Stomach (tissue), 9 donors: ENCODE results near the gene MS4A6A. TPM values are rescaled to one million over a fixed set of nuclear protein-coding genes. Genes with fewer than 3 reads are reported as not detected.
"Not testable (repeated sequence)": the region's sequence is repeated elsewhere in the genome, so short reads cannot be mapped to it uniquely, and the experiment has no call there.

Source experiments
- DNase-seq, 2 donors: peaks; one replicate each; pipeline versions ENCODE4 v3.0.0 to v3.0.0-alpha.2; 2013 to 2019
- H3K27ac ChIP-seq, 5 donors: fragments of 200-600 bp in 4 of 5; sonication (generic) in 4 of 5; one replicate each; pipeline ENCODE4 v1.5.1; 2013 to 2019; ENCODE audit warnings: mild to moderate bottlenecking in 1 of 5, moderate library complexity in 1 of 5
- H3K27me3 ChIP-seq, 3 donors: fragments of 200-600 bp; sonication (generic); one replicate each; pipeline ENCODE4 v1.5.1; 2017 to 2019; ENCODE audit warnings: mixed run types in 1 of 3
- H3K36me3 ChIP-seq, 4 donors: fragments of 200-600 bp; sonication (generic); 1 replicate in 3 of 4; 2 replicates in 1 of 4; pipeline ENCODE4 v1.5.1; 2016 to 2019
- H3K4me1 ChIP-seq, 4 donors: fragments of 200-600 bp; sonication (generic); one replicate each; pipeline ENCODE4 v1.5.1; 2016 to 2019
- H3K4me3 ChIP-seq, 4 donors: fragments of 200-600 bp; sonication (generic) in 3 of 4; one replicate each; pipeline ENCODE4 v1.5.1; 2016 to 2019; ENCODE audit warnings: mild to moderate bottlenecking in 1 of 4
- H3K9me3 ChIP-seq, 4 donors: fragments of 200-600 bp; sonication (generic); one replicate each; pipeline ENCODE4 v1.5.1; 2016 to 2019
- CTCF ChIP-seq, 7 experiments: fragments of 450-650 bp in 4 of 7; fragments of 200-600 bp in 3 of 7; sonication (generic) in 3 of 7; IDR thresholded peaks; one replicate each; pipeline ENCODE4 v1.5.1; 2016 to 2019; ENCODE audit warnings: antibody characterized with exemption in 7 of 7, control low read depth in 2 of 7, mild to moderate bottlenecking in 1 of 7
- EP300 ChIP-seq: sonication (generic); formaldehyde crosslinking; IDR thresholded peaks from one replicate; pipeline ENCODE4 v1.6.1; 2017; ENCODE audit warnings: antibody characterized with exemption
- POLR2A ChIP-seq, 4 donors: fragments of 450-650 bp; IDR thresholded peaks; one replicate each; pipeline ENCODE4 v1.6.1; 2016; ENCODE audit warnings: antibody characterized with exemption in 4 of 4, control low read depth in 2 of 4, mild to moderate bottlenecking in 1 of 4, moderate library complexity in 1 of 4
- POLR2AphosphoS5 ChIP-seq, 3 donors: sonication (generic); formaldehyde crosslinking; IDR thresholded peaks; one replicate each; pipeline ENCODE4 v1.6.1; 2016; ENCODE audit warnings: antibody characterized with exemption in 3 of 3
- WGBS, 5 donors: extraction: QIAGEN DNeasy Blood & Tissue Kit in 3 of 5; methylation state at CpG; one replicate each; pipeline versions ENCODE4 v1.1.5 to v1.1.7; 2013 to 2018; 5-methylcytosine and 5-hydroxymethylcytosine counted together
- intact Hi-C: fragments of 100-400 bp; cut with DNase I; formaldehyde crosslinking; loops from one replicate; pipeline ENCODE4 v1.15.1; 2023; ENCODE audit warnings: low total_unique reads
- polyA plus RNA-seq, 3 donors: library from polyadenylated mRNA; stranded (reverse); fragments of 200-250 nt; gene quantifications; one replicate each; pipeline ENCODE4 v1.2.3, GENCODE V29; 2013
- total RNA-seq, 5 donors: library from RNA; depleted of rRNA; stranded (reverse); fragments of >200 nt; gene quantifications; one replicate each; pipeline versions ENCODE4 v1.1.0 to v1.2.3, GENCODE V29; 2014 to 2016
- donor health status: healthy with polysubstance abuse.
- donor health status: Bipolar disorder and iron deficiency.
- donor health status: healthy.

The MS4A6A gene
- total and polyA plus RNA-seq, 8 donors = 6.7 to 97.4 (median 34.9) TPM

GRCh38 chr11:60129853-60130252 is 53.0 kb downstream of the MS4A6A start:
- WGBS, 5 donors = 19 to 54% (median 26%) methylated on average over 3 of the region's 3 CpGs
- intact Hi-C loops = no loop called here
- TF ChIP-seq POLR2A (IDR thresholded peaks at IDR 0.05) (no peak), EP300 (no peak), CTCF (IDR thresholded peaks at IDR 0.05) (no peak), POLR2AphosphoS5 (IDR thresholded peaks at IDR 0.05) (no peak)

GRCh38 chr11:60128866-60129265 is 54.0 kb downstream of the MS4A6A start:
- H3K4me3 ChIP-seq, intact Hi-C loops, H3K27me3 ChIP-seq, DNase-seq, H3K27ac ChIP-seq, H3K4me1 ChIP-seq, H3K9me3 ChIP-seq, H3K36me3 ChIP-seq: not testable (repeated sequence)
- 88 to 99% (median 93%) methylated on average over 4 of the region's 4 CpGs for WGBS, 5 donors

More at GRCh38 chr11:60129853-60130252, 53.0 kb downstream of the MS4A6A start:
- no peak for DNase-seq
- Histone ChIP-seq H3K27ac (no peak overlapping the region), H3K4me1 (peaks cover 0 to 3% (median 0%) of the 10 kb centered on the region in 4 donors), H3K27me3 (no peaks in the 10 kb centered on the region), H3K9me3 (peaks cover 0 to 12% (median 3%) of the 10 kb centered on the region in 4 donors), H3K36me3 (no peaks in the 10 kb centered on the region), H3K4me3 (no peak overlapping the region)

- intact Hi-C loops = no loop called here
- no peaks in the 10 kb centered on the region for H3K27me3 ChIP-seq
- no peak overlapping the region for H3K27ac ChIP-seq
- H3K9me3 ChIP-seq = no peaks in the 10 kb centered on the region
- no peaks in the 10 kb centered on the region for H3K36me3 ChIP-seq
- peaks cover 0 to 3% (median 0%) of the 10 kb centered on the region in 4 donors for H3K4me1 ChIP-seq
- no peak overlapping the region for H3K4me3 ChIP-seq
- DNase-seq = no peak
- TF ChIP-seq CTCF (IDR thresholded peaks at IDR 0.05) (no peak), POLR2A (IDR thresholded peaks at IDR 0.05) (no peak), POLR2AphosphoS5 (IDR thresholded peaks at IDR 0.05) (no peak), EP300 (no peak)
- WGBS, 5 donors = 79 to 93% (median 89%) methylated on average over 2 of the region's 2 CpGs
Observed at GRCh38 chr11:60128376-60128775, 54.5 kb downstream of the MS4A6A start.

GRCh38 chr11:60127311-60127811 is 55.5 kb downstream of the MS4A6A start:
- intact Hi-C loops = no loop called here
- peak in 1 of 2 donors; percentile 41 for DNase-seq
- Histone ChIP-seq H3K4me1 (peaks cover 0 to 3% (median 0%) of the 10 kb centered on the region in 4 donors), H3K36me3 (no peaks in the 10 kb centered on the region), H3K27ac (peak overlapping the region in 2 of 5 donors; percentile 24 to 27), H3K4me3 (no peak overlapping the region), H3K9me3 (no peaks in the 10 kb centered on the region), H3K27me3 (no peaks in the 10 kb centered on the region)
- WGBS, 5 donors = 33 to 53% (median 39%) methylated on average over 3 of the region's 3 CpGs
- no peak for TF ChIP-seq EP300
- TF ChIP-seq POLR2A (IDR thresholded peaks at IDR 0.05) = no peak
- TF ChIP-seq POLR2AphosphoS5 (IDR thresholded peaks at IDR 0.05) = no peak
- TF ChIP-seq CTCF (IDR thresholded peaks at IDR 0.05) = no peak

GRCh38 chr11:60125956-60126585 is 56.8 kb downstream of the MS4A6A start:
- DNase-seq = no peak
- no peak for TF ChIP-seq CTCF (IDR thresholded peaks at IDR 0.05)
- no peak for TF ChIP-seq POLR2AphosphoS5 (IDR thresholded peaks at IDR 0.05)
- no peak for TF ChIP-seq EP300
- no peak for TF ChIP-seq POLR2A (IDR thresholded peaks at IDR 0.05)
- H3K36me3 ChIP-seq = no peaks in the 10 kb centered on the region
- no peaks in the 10 kb centered on the region for H3K9me3 ChIP-seq
- peaks cover 0 to 3% (median 0%) of the 10 kb centered on the region in 4 donors for H3K4me1 ChIP-seq
- no peak overlapping the region for H3K4me3 ChIP-seq
- H3K27me3 ChIP-seq = no peaks in the 10 kb centered on the region
- no peak overlapping the region for H3K27ac ChIP-seq
- intact Hi-C loops = no loop called here
